ENCODE data around the gene TMEM151B.

Gene TMEM151B

GRCh38 chr6:44253307-44254101 lies 16.7 kb upstream of the TMEM151B start:
- peak; percentile 39 for DNase-seq

- DNase-seq = no peak
Observed at GRCh38 chr6:44254191-44255104, 15.8 kb upstream of the TMEM151B start.

GRCh38 chr6:44255105-44255808 lies 15.0 kb upstream of the TMEM151B start:
- peak; percentile 17 for DNase-seq

DNA sequence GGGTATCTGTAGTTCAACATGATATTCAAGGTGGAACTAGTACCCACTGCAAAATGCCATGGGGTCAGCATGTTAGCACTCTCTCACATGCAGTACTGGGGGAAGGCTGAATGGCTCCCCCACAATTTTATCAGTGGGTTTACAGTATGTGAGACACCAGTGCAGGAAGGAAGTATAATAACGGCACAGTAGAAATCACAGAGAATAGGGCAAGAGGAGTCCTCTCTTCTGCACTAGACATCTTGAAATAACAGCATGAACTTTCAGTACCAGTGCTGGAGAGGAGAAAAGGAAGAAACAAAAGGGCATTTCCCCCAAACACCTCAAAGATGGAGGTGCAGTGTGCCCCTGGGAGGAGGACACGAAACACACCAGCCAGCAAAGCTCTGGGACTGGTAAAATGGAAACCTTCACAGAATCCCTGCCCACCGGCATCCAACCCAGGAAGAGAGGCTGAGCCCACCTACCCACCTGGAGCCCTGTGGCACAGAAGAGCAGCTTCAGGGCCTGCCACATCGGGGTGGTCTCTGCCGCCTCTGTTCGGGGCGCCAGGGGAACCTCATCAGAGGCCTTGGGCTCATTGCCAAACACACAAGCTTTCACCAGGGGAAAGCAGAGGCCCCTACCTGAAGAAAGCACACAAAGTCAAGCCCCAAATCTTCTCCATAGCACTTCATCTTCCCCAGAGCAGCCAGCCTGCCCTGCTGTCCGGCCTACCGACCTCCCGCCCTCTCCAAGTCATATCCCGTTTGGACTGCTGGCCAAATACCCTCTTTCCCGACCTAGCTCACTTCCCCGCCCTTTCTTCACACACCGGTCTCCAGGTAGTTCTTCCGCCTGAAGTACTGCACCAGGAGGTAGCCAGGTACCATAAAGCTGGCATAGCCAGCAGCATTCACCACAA lies 14.1 kb upstream of the TMEM151B start:
- no peak for DNase-seq

- DNase-seq = no peak
Observed at GRCh38 chr6:44256775-44257024, 13.6 kb upstream of the TMEM151B start.

DNA sequence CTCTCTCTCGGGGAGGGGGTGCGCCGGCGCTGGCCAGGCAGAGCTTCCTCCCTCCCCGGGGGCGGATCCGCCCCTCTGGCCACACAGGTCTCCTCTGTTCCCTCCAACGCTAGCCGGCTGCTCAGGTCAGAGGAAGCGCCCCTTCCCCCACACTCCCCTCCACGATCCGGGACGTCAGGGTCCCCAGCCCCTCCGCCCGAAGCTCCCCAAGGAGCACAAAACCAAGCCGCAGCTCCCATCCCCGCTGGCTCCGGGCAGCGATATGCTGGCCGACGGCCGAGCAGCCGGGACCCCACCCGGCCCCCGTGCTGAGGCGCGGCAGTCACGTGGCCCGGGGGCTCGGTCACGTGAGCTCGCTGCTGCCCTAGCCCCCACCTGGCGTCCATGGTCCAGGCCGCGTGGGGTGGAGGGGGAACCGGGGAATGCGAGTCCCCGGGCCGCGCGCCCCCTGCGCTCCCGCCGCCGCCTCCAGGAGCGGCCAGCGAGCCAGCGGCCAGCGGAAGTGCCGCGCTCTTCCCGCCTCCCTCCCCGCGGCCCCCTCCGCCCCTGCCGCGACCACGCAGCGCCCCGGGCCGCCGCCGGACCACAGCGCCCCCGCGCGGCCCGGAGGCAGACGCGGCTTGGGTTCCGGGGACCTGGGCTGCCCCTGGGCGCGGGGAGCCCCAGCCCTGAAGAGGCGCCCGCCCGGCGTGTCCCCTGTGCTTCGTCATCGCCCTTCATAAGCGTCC lies 13.1 kb upstream of the TMEM151B start, which contains the start of gene SLC35B2:
TSS of gene SLC35B2 (minus strand) at position 504 of the 728 bp plus-strand sequence. CDS start at position 386, 118 bp downstream.
- peak; percentile 72 for DNase-seq

DNA sequence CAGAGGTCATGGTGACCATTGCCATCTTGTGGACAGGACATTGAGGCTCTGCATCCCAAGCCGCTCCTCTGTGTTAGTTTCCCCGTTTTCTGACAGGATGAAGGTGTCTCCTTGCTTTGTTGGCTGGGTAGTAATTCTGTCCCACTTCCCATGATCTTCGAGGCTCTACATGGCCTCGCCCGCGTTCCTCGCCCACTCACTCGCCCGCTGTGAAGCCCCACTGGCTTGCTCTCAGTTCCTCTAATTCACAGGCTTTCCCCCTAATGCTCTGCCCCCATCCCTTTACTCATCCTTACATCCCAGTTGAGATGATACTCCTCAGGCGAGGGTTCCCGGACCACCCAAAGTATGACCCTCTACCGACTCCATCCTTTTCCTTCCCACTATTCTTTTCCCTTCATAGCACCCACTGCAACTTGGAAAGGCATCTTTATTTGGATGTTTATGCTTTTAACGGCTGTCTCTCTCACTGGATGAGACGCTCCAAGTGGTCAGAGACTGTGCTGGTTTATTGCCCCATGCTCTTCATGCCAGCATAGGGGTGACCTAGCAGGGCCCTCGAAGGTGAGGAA lies 12.4 kb upstream of the TMEM151B start:
- no peak for DNase-seq

- DNase-seq = no peak
Observed at GRCh38 chr6:44258325-44258863, 11.9 kb upstream of the TMEM151B start.

DNA sequence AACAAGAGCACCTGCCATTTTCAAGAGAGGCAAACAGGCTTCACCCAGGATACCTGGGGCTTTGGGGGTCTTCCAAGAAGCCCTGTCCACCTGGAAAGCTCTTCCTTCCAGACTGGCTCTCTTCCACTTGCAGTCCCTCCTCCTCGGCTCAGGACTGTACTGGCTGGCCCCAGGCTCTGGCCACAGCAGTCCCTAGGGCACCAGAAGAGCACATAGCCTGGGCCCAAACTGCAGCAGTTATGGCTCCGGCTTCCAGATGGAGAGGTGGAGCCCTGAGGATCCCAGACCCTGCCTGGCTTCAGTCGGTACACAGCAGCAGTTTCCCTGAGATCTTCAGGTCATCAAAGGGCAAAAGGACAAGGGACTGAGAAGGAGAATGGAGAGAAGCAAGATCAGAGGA lies 11.3 kb upstream of the TMEM151B start:
- DNase-seq = no peak

GRCh38 chr6:44260011-44260410 lies 10.2 kb upstream of the TMEM151B start:
- no peak for DNase-seq

DNA sequence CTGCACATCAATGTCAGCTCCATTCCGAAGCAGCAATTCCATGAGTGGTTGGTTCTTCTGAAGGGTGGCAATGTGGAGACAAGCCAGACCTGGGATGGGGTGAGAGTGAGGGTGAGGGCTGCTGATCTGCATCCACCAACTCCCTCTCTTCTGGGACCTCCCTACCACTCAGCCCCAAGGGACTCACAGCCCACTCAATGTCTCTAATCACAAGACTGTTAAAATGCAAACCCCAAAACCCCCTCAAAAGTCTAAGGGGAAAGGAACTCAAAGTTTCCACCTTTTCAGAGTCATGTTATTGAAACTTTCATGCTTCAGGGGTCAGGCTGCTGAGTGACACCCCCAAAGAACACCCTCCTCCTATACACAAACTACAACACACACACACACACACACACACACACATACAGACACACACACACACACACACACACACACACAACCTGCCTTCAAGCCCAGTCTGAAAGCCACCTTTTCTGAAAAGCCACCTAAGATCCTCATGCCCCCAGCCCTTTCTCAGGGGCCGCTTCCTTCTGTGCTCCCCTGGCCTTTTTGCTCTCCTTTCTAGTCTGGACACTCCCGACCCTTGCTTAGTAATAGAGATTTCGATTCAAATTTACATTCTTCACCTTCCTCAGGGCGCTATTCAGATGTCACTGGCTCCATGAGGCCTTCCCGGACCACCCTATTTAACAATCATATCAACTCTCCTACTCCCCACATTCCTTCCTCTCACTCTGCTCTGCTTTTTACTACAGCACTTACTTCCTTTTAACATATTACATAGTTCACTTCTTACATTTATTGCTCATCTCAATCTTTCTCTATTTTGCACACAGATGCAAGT lies 9.6 kb upstream of the TMEM151B start:
- DNase-seq = no peak

DNA sequence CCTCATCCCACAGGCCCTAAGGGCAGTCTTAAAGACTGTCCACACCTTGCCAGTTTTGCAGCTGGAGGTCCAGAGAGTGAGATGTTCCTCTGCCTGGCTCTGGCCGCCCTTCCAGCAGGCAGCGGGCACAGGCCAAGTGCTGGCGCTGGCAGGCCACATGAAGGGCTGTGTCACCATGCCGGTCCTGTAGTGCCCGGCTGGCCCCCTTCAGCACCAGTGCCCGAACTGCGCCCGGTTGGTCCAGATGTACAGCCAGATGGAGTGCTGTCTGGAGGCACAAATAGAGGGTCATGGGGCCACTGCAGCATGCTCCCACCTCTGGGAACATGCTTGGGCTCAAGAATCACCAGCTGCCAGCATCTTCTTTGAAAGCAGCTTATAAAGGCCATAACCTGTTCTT lies 8.7 kb upstream of the TMEM151B start:
- DNase-seq = no peak

GRCh38 chr6:44262467-44263353 lies 7.5 kb upstream of the TMEM151B start:
- no peak for DNase-seq

GRCh38 chr6:44263354-44264100 lies 6.7 kb upstream of the TMEM151B start:
- no peak for DNase-seq

GRCh38 chr6:44264154-44265006 lies 5.9 kb upstream of the TMEM151B start:
- no peak for DNase-seq

GRCh38 chr6:44265007-44265721 lies 5.1 kb upstream of the TMEM151B start, which contains the start of gene NFKBIE:
NFKBIE (minus strand) TSS chr6:44265551; CDS start chr6:44265346, 205 bp downstream.
- DNase-seq = peak; percentile 89
